ENCODE results near the gene OGFR. TPM values are rescaled to one million over a fixed set of nuclear protein-coding genes. Genes with fewer than 3 reads are reported as not detected.
A peak's percentile ranks its signal among the peaks of the same experiment; 100 is the strongest.

The OGFR gene
- total and polyA plus RNA-seq, 2 experiments from 2014 or later, result 9.6 to 50.6 TPM

- Histone ChIP-seq H3K4me3 (peak overlapping the region; percentile 67), H3K27me3 (ENCODE audit: insufficient read depth) (peaks cover 17% of the 10 kb centered on the region), H2AFZ (no peak overlapping the region), H3K4me1 (ENCODE audit: insufficient read depth) (peaks cover 7% of the 10 kb centered on the region; the same call in 1 of the 2 replicates), H3K27ac (ENCODE audit: low read depth) (no peak overlapping the region), H3K79me2 (replicated peaks; ENCODE audit: insufficient read depth) (no peaks in the 10 kb centered on the region), H3K9me2 (ENCODE audit: insufficient read depth) (no peaks in the 10 kb centered on the region), H3K4me2 (peak overlapping the region; percentile 75), H3F3A (replicated peaks; ENCODE audit: low read depth) (peaks cover 9% of the 10 kb centered on the region; the same call in 1 of the 2 replicates), H3K36me3 (ENCODE audit: insufficient read depth) (peaks cover 7% of the 10 kb centered on the region; the same call in 1 of the 2 replicates), H4K20me1 (replicated peaks; ENCODE audit: insufficient read depth) (peaks cover 3% of the 10 kb centered on the region)
- peak; percentile 63 for DNase-seq (ENCODE audit: low spot score)
- TF ChIP-seq CREB1 (CRISPR knock-in tag; IDR thresholded peaks at IDR 0.05; ENCODE audit: low read depth), result no peak
- no peak for TF ChIP-seq STAT1 (IDR thresholded peaks at IDR 0.05; ENCODE audit: unreplicated experiment)
- no peak for TF ChIP-seq ZNF114 (CRISPR knock-in tag; IDR thresholded peaks at IDR 0.05)
- TF ChIP-seq ZNF462 (CRISPR knock-in tag; IDR thresholded peaks at IDR 0.05), result no peak
- TF ChIP-seq NANOG (IDR thresholded peaks at IDR 0.05; ENCODE audit: borderline replicate concordance), result no peak
- no peak for TF ChIP-seq POLR2AphosphoS5 (IDR thresholded peaks at IDR 0.05; ENCODE audit: low read depth)
- no peak for TF ChIP-seq JUNB (IDR thresholded peaks at IDR 0.05; ENCODE audit: unreplicated experiment)
- no peak for TF ChIP-seq REST (IDR thresholded peaks at IDR 0.05; ENCODE audit: unreplicated experiment)
- H3K27ac Mint-ChIP-seq, result no peak overlapping the region
- no peaks in the 10 kb centered on the region for H3K9me3 Mint-ChIP-seq
- H3K36me3 Mint-ChIP-seq (ENCODE audit: low read depth), result peaks cover 30% of the 10 kb centered on the region
- H3K27me3 Mint-ChIP-seq (ENCODE audit: insufficient read depth, low read depth, poor library complexity), result peaks cover 35% of the 10 kb centered on the region
- peaks cover 5% of the 10 kb centered on the region for H3K4me1 Mint-ChIP-seq
- ATAC-seq, result no peak
- H3K4me3 Mint-ChIP-seq, result peak overlapping the region; percentile 76
These were observed 7.7 kb upstream of the OGFR start for GRCh38 chr20:62796699-62797491.

Measured in GM23338 (cell line).